NCI-H146 treated with DMSO at 0.1 percent for 48 hours (cell line): ENCODE data around the gene SEMA6C.
"Not testable (repeated sequence)": the region's sequence is repeated elsewhere in the genome, so short reads cannot be mapped to it uniquely, and the experiment has no call there.

Experiments used
- DNase-seq: peaks from one replicate; lab custom pipeline; 2025; ENCODE audit not compliant: unreplicated experiment; lab: John Stamatoyannopoulos, UW

Gene SEMA6C

GRCh38 chr1:151146412-151147131, at the start of gene SEMA6C:
Gene SEMA6C, minus strand, starts transcription at chr1:151146631. Its CDS starts 4,010 bp downstream, at chr1:151142621.
- DNase-seq = peak; percentile 85

GRCh38 chr1:151194894-151195594, 48.6 kb upstream of the SEMA6C start:
- not testable (repeated sequence) for DNase-seq

GRCh38 chr1:151193856-151194255, 47.4 kb upstream of the SEMA6C start:
- DNase-seq = no peak

- DNase-seq = no peak
Observed at GRCh38 chr1:151193304-151193703, 46.9 kb upstream of the SEMA6C start.

- DNase-seq = no peak
Observed at GRCh38 chr1:151192047-151192446, 45.6 kb upstream of the SEMA6C start.

- peak; percentile 90 for DNase-seq
Observed at GRCh38 chr1:151189637-151190445, 43.4 kb upstream of the SEMA6C start, which contains the start of gene VPS72. Gene VPS72, minus strand, starts transcription at chr1:151190197. Its CDS starts 76 bp downstream, at chr1:151190121.

GRCh38 chr1:151188667-151189066, 42.2 kb upstream of the SEMA6C start:
- DNase-seq = not testable (repeated sequence)

- no peak for DNase-seq
Observed at GRCh38 chr1:151187205-151187604, 40.8 kb upstream of the SEMA6C start.

- no peak for DNase-seq
Observed at GRCh38 chr1:151184211-151184610, 37.8 kb upstream of the SEMA6C start.

GRCh38 chr1:151176514-151177045, 30.1 kb upstream of the SEMA6C start:
- no peak for DNase-seq

GRCh38 chr1:151175863-151176262, 29.4 kb upstream of the SEMA6C start, which contains the start of gene TMOD4:
Gene TMOD4, minus strand, starts transcription at chr1:151175981. Its CDS starts 1,106 bp downstream, at chr1:151174875.
- DNase-seq = no peak

- DNase-seq = no peak
Observed at GRCh38 chr1:151175041-151175741, 28.8 kb upstream of the SEMA6C start.

- no peak for DNase-seq
Observed at GRCh38 chr1:151171190-151171589, 24.8 kb upstream of the SEMA6C start.

- DNase-seq = no peak
Observed at GRCh38 chr1:151167116-151167515, 20.7 kb upstream of the SEMA6C start.

GRCh38 chr1:151166505-151166956, 20.1 kb upstream of the SEMA6C start:
- peak; percentile 35 for DNase-seq

- DNase-seq = peak; percentile 94
Observed at GRCh38 chr1:151165738-151166504, 19.5 kb upstream of the SEMA6C start, which contains the start of the genes LYSMD1 and SCNM1. Gene LYSMD1, minus strand, starts transcription at chr1:151165902. Its CDS starts 644 bp downstream, at chr1:151165258. Gene SCNM1, plus strand, starts transcription at chr1:151166144. Its CDS starts 9 bp downstream, at chr1:151166153.

GRCh38 chr1:151165281-151165737, 18.9 kb upstream of the SEMA6C start:
- peak; percentile 37 for DNase-seq

GRCh38 chr1:151164732-151165280, 18.4 kb upstream of the SEMA6C start:
- no peak for DNase-seq

- DNase-seq = no peak
Observed at GRCh38 chr1:151159373-151159772, 12.9 kb upstream of the SEMA6C start.
